ENCODE measurements around the gene HNF1A. TPM values are rescaled to one million over a fixed set of nuclear protein-coding genes. Genes with fewer than 3 reads are reported as not detected.

Gene HNF1A
- total and polyA plus RNA-seq, 9 of the 15 experiments (the other 6 are each of a cell fraction or from before 2014, with no cell fraction given): not detected

- TF ChIP-seq ZNF512 (tag; IDR thresholded peaks at IDR 0.05) (no peak), RFX7 (CRISPR knock-in tag; IDR thresholded peaks at IDR 0.05) (no peak), ZNF184 (CRISPR knock-in tag; IDR thresholded peaks at IDR 0.05) (no peak), TEAD1 (CRISPR knock-in tag; IDR thresholded peaks at IDR 0.05) (0 out of 4 replicates have a peak, but pooled peaks of 1 of the 2 experiments have one; percentile 13), RHOXF2B (CRISPR knock-in tag; conservative IDR thresholded peaks at IDR 0.05) (no peak), EP400 (IDR thresholded peaks at IDR 0.05) (peak; percentile 62), NFXL1 (CRISPR knock-in tag; IDR thresholded peaks at IDR 0.05) (no peak), ELF4 (CRISPR knock-in tag; IDR thresholded peaks at IDR 0.05) (peak; percentile 75; the same call in 1 of the 2 replicates), ZNF507 (tag; conservative IDR thresholded peaks at IDR 0.05) (no peak), GTF2F1 (IDR thresholded peaks at IDR 0.05; ENCODE audit: low read depth, low read length) (peak; percentile 69), NCOA6 (IDR thresholded peaks at IDR 0.05) (no peak), ESRRA (IDR thresholded peaks at IDR 0.05; ENCODE audit: borderline replicate concordance, low read depth) (peak; percentile 78; the same call in 1 of the 2 replicates), ZNF583 (CRISPR knock-in tag; IDR thresholded peaks at IDR 0.05) (peak; percentile 74; the same call in 1 of the 2 replicates), PRDM10 (IDR thresholded peaks at IDR 0.05; ENCODE audit: partially characterized antibody) (no peak), HDAC2 (IDR thresholded peaks at IDR 0.05) (peak; percentile 84; the same call in 1 of the 2 replicates), ZNF395 (CRISPR knock-in tag; IDR thresholded peaks at IDR 0.05) (peak; percentile 76), DNMT1 (IDR thresholded peaks at IDR 0.05) (no peak), PHTF2 (CRISPR knock-in tag; IDR thresholded peaks at IDR 0.05) (no peak), ZBTB43 (CRISPR knock-in tag; IDR thresholded peaks at IDR 0.05) (no peak), GABPB1 (CRISPR knock-in tag; IDR thresholded peaks at IDR 0.05) (peak; percentile 77; the same call in 1 of the 2 replicates), NR2C1 (IDR thresholded peaks at IDR 0.05) (peak; percentile 67), NR2C1 (tag; IDR thresholded peaks at IDR 0.05) (peak; percentile 76)
These were observed 37.8 kb downstream of the HNF1A start, which contains the start of gene C12orf43 (continued) for GRCh38 chr12:121015825-121016766.

All from K562 (cell line).